ENCODE measurements around the gene AGPAT4. TPM values are rescaled to one million over a fixed set of nuclear protein-coding genes. Genes with fewer than 3 reads are reported as not detected.
"Not testable (repeated sequence)": the region's sequence is repeated elsewhere in the genome, so short reads cannot be mapped to it uniquely, and the experiment has no call there.

Gene AGPAT4
- total and polyA plus RNA-seq, 9 donors = 7.0 to 11.4 (median 8.4) TPM

- DNase-seq = no peak
- WGBS (ENCODE audit: insufficient coverage) = 100% methylated on average over 1 of the region's 9 CpGs
- Histone ChIP-seq H3K36me3 (ENCODE audit: control insufficient read depth, insufficient read depth, low read length) (peaks cover 7% of the 10 kb centered on the region), H3K4me1 (ENCODE audit: control insufficient read depth, insufficient read depth, low read length) (peaks cover 19% of the 10 kb centered on the region), H3K4me3 (ENCODE audit: low read length) (no peak overlapping the region), H3K9me3 (replicated peaks; ENCODE audit: control insufficient read depth, low read depth, low read length) (no peaks in the 10 kb centered on the region), H3K27me3 (ENCODE audit: control insufficient read depth, insufficient read depth, low read length) (no peaks in the 10 kb centered on the region), H3K27ac (ENCODE audit: low read length) (no peak overlapping the region)
Observed at GRCh38 chr6:161232010-161232409, 41.9 kb downstream of the AGPAT4 start.

DNA sequence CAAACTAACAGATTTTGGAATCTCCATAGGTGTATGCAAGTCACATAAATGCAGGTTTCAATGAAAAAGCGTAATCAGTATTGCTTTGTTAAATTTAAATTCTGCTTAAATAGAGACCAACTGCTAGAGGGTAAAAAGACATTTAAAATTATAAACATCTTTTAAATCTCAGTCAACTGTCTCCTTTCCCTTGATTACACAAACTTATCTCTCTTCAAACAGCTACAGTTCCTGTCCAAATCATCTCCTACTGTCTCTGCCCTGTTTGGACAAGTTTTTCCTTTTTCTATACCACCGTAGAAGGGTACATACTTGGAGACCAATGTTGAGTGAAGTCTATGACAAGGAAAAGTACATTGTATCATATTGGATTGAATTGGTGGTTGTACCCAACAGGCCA is 43.5 kb downstream of the AGPAT4 start:
- Histone ChIP-seq H3K27me3 (ENCODE audit: control insufficient read depth, insufficient read depth, low read length) (no peaks in the 10 kb centered on the region), H3K4me1 (ENCODE audit: control insufficient read depth, insufficient read depth, low read length) (peaks cover 28% of the 10 kb centered on the region), H3K4me3 (ENCODE audit: low read length) (no peak overlapping the region), H3K27ac (ENCODE audit: low read length) (no peak overlapping the region), H3K36me3 (ENCODE audit: control insufficient read depth, insufficient read depth, low read length) (peaks cover 9% of the 10 kb centered on the region), H3K9me3 (replicated peaks; ENCODE audit: control insufficient read depth, low read depth, low read length) (no peaks in the 10 kb centered on the region)
- no CpG with 5 or more reads among the region's 2 CpGs for WGBS (ENCODE audit: insufficient coverage)
- no peak for DNase-seq

- Histone ChIP-seq H3K27ac (ENCODE audit: low read length) (peak overlapping the region; percentile 45), H3K27me3 (ENCODE audit: control insufficient read depth, insufficient read depth, low read length) (no peaks in the 10 kb centered on the region), H3K4me1 (ENCODE audit: control insufficient read depth, insufficient read depth, low read length) (peaks cover 25% of the 10 kb centered on the region), H3K36me3 (ENCODE audit: control insufficient read depth, insufficient read depth, low read length) (peaks cover 9% of the 10 kb centered on the region), H3K9me3 (replicated peaks; ENCODE audit: control insufficient read depth, low read depth, low read length) (no peaks in the 10 kb centered on the region), H3K4me3 (ENCODE audit: low read length) (no peak overlapping the region)
- DNase-seq = peak; percentile 40
- WGBS (ENCODE audit: insufficient coverage) = 60% methylated on average over 1 of the region's 7 CpGs
Observed at GRCh38 chr6:161228921-161229591, 44.8 kb downstream of the AGPAT4 start.

- Histone ChIP-seq H3K27ac (ENCODE audit: low read length) (no peak overlapping the region), H3K4me3 (ENCODE audit: low read length) (no peak overlapping the region), H3K4me1 (ENCODE audit: control insufficient read depth, insufficient read depth, low read length) (peaks cover 23% of the 10 kb centered on the region), H3K36me3 (ENCODE audit: control insufficient read depth, insufficient read depth, low read length) (peaks cover 9% of the 10 kb centered on the region), H3K9me3 (replicated peaks; ENCODE audit: control insufficient read depth, low read depth, low read length) (no peaks in the 10 kb centered on the region), H3K27me3 (ENCODE audit: control insufficient read depth, insufficient read depth, low read length) (no peaks in the 10 kb centered on the region)
- no peak for DNase-seq
- WGBS (ENCODE audit: insufficient coverage) = no CpG with 5 or more reads among the region's 6 CpGs
Observed at GRCh38 chr6:161228096-161228495, 45.8 kb downstream of the AGPAT4 start.

- 71% methylated on average over 9 of the region's 15 CpGs for WGBS (ENCODE audit: insufficient coverage)
- no peak for DNase-seq
- Histone ChIP-seq H3K9me3 (replicated peaks; ENCODE audit: control insufficient read depth, low read depth, low read length) (no peaks in the 10 kb centered on the region), H3K4me1 (ENCODE audit: control insufficient read depth, insufficient read depth, low read length) (peaks cover 23% of the 10 kb centered on the region), H3K27me3 (ENCODE audit: control insufficient read depth, insufficient read depth, low read length) (no peaks in the 10 kb centered on the region), H3K27ac (ENCODE audit: low read length) (no peak overlapping the region), H3K36me3 (ENCODE audit: control insufficient read depth, insufficient read depth, low read length) (peaks cover 9% of the 10 kb centered on the region), H3K4me3 (ENCODE audit: low read length) (no peak overlapping the region)
Observed at GRCh38 chr6:161227004-161227960, 46.6 kb downstream of the AGPAT4 start.

- H3K9me3 ChIP-seq (replicated peaks; ENCODE audit: control insufficient read depth, low read depth, low read length) = no peaks in the 10 kb centered on the region
- peaks cover 9% of the 10 kb centered on the region for H3K36me3 ChIP-seq (ENCODE audit: control insufficient read depth, insufficient read depth, low read length)
- 50% methylated on average over 3 of the region's 8 CpGs for WGBS (ENCODE audit: insufficient coverage)
- peaks cover 23% of the 10 kb centered on the region for H3K4me1 ChIP-seq (ENCODE audit: control insufficient read depth, insufficient read depth, low read length)
- DNase-seq = no peak
- no peak overlapping the region for H3K4me3 ChIP-seq (ENCODE audit: low read length)
- H3K27me3 ChIP-seq (ENCODE audit: control insufficient read depth, insufficient read depth, low read length) = no peaks in the 10 kb centered on the region
- no peak overlapping the region for H3K27ac ChIP-seq (ENCODE audit: low read length)
Observed at GRCh38 chr6:161226009-161226964, 47.6 kb downstream of the AGPAT4 start.

DNA sequence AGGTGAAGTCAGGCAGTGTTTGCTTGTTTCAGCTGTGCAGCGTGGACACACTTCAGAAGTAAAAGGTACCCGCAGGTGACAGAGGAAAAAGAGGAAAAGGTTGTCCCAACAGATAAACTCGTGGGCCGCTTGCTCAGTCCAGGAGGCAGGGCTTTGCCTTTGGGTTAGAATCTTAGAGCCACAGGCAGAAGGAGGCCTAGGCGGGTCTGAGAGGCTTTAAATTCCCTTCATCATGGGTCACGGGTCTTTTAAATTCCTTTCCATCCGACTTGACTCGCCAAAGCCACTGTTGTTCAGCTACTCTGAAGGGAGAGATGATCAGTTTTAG is 48.2 kb downstream of the AGPAT4 start:
- H3K27ac ChIP-seq (ENCODE audit: low read length) = no peak overlapping the region

GRCh38 chr6:161224951-161225680 is 48.7 kb downstream of the AGPAT4 start:
- not testable (repeated sequence) for DNase-seq; H3K4me3 ChIP-seq (ENCODE audit: low read length); H3K27me3 ChIP-seq (ENCODE audit: control insufficient read depth, insufficient read depth, low read length); H3K27ac ChIP-seq (ENCODE audit: low read length); H3K9me3 ChIP-seq (replicated peaks; ENCODE audit: control insufficient read depth, low read depth, low read length)
- WGBS (ENCODE audit: insufficient coverage) = 91% methylated on average over 12 of the region's 16 CpGs
- H3K36me3 ChIP-seq (ENCODE audit: control insufficient read depth, insufficient read depth, low read length) = peaks cover 11% of the 10 kb centered on the region
- H3K4me1 ChIP-seq (ENCODE audit: control insufficient read depth, insufficient read depth, low read length) = peaks cover 23% of the 10 kb centered on the region

More for the DNA sequence above, 48.2 kb downstream of the AGPAT4 start:
- Histone ChIP-seq H3K4me3 (ENCODE audit: low read length) (no peak overlapping the region), H3K27me3 (ENCODE audit: control insufficient read depth, insufficient read depth, low read length) (no peaks in the 10 kb centered on the region), H3K9me3 (replicated peaks; ENCODE audit: control insufficient read depth, low read depth, low read length) (no peaks in the 10 kb centered on the region), H3K4me1 (ENCODE audit: control insufficient read depth, insufficient read depth, low read length) (peaks cover 23% of the 10 kb centered on the region), H3K36me3 (ENCODE audit: control insufficient read depth, insufficient read depth, low read length) (peaks cover 11% of the 10 kb centered on the region)
- 78% methylated on average over 4 of the region's 8 CpGs for WGBS (ENCODE audit: insufficient coverage)
- no peak for DNase-seq

DNA sequence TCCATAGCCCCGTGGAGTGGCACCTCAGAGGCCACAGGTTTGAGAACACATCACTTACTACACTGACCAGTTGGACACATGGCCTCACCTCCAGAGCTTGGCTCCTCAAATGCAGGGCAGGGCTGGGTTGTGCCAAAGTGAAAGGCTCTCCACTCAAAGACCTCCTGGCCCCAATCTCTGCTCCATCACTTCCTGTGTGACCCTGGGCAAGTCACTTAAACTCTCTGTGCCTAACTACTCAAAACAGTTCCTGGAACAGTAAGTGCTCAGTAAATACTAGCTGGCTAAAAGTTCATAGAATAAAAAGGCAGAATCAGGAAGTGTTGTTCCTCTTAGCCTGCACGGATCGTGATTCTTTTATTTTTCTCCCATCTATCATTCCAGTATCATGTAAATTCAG is 50.2 kb downstream of the AGPAT4 start:
- no peak for DNase-seq

More for the DNA sequence above, 50.2 kb downstream of the AGPAT4 start:
- WGBS (ENCODE audit: insufficient coverage) = 83% methylated on average over 1 of the region's 3 CpGs
- H3K4me1 ChIP-seq (ENCODE audit: control insufficient read depth, insufficient read depth, low read length) = peaks cover 20% of the 10 kb centered on the region
- peaks cover 11% of the 10 kb centered on the region for H3K36me3 ChIP-seq (ENCODE audit: control insufficient read depth, insufficient read depth, low read length)
- no peaks in the 10 kb centered on the region for H3K27me3 ChIP-seq (ENCODE audit: control insufficient read depth, insufficient read depth, low read length)
- H3K9me3 ChIP-seq (replicated peaks; ENCODE audit: control insufficient read depth, low read depth, low read length) = no peaks in the 10 kb centered on the region
- no peak overlapping the region for H3K27ac ChIP-seq (ENCODE audit: low read length)
- H3K4me3 ChIP-seq (ENCODE audit: low read length) = no peak overlapping the region

Data from muscle of leg (tissue), 11 donors.